ENCODE results near the gene SLC22A23.

SLC22A23 gene

GRCh38 chr6:3272911-3273547 lies 183.8 kb downstream of the SLC22A23 start:
- DNase-seq, result no peak

GRCh38 chr6:3271756-3272155 lies 185.1 kb downstream of the SLC22A23 start:
- DNase-seq, result no peak

- DNase-seq, result no peak
Observed at GRCh38 chr6:3270258-3270657, 186.6 kb downstream of the SLC22A23 start.

DNA sequence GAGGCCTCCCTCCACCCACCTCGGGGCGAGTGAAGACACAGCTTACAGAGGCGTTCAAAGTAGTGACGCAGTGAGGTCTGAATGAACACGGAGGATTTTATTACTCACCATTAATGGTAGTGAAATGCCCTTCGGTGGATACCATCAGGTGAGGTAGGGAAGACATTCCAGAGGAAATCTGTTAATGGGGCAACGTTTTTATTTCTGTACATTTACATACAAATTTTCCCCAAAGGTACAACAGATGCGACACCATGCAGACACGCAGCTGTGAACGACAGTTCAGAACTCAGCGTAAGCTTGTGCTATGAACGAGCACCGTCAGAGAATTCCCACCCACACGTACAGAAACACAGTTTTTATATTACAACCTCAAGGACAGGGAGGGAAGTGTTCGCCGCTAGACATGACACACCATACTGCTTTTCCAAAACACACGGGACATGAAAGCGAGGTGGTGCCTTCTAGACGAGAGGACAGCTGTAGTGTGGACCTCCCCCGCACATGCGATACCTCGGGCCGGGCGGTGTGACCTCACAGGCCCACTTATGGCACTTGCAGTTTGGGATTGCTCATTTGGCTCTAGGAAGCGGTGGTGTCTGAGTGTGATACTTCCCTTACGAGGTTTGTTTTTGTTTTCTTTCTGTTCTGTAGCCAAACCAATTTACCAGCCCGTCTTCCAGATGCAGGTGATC lies 187.4 kb downstream of the SLC22A23 start:
- DNase-seq, result peak in 2 of 51 donors; percentile 11 to 60

DNA sequence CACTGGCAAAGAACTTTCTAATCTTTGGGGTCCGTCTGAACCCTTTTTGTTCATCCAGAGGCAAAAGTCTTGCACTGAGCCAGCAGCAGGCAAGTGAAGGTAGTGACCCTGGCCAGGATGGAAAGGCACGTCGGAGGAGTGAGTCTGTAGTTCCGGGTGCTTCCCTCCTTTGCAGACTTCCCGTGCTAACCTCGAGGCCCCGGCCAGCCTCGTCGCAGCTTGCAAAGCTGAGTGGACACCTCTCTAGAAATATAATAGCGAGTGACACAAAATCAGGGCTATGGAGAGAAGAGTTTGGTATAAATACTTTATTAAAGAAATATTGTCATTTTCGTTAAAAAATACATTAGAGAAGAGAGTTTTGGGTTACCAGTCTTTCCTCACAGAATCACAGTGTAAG lies 188.2 kb downstream of the SLC22A23 start:
- DNase-seq, result no peak

- no peak for DNase-seq
Observed at GRCh38 chr6:3267162-3267561, 189.7 kb downstream of the SLC22A23 start.

- DNase-seq, result no peak
Observed at GRCh38 chr6:3266170-3266569, 190.7 kb downstream of the SLC22A23 start.

DNA sequence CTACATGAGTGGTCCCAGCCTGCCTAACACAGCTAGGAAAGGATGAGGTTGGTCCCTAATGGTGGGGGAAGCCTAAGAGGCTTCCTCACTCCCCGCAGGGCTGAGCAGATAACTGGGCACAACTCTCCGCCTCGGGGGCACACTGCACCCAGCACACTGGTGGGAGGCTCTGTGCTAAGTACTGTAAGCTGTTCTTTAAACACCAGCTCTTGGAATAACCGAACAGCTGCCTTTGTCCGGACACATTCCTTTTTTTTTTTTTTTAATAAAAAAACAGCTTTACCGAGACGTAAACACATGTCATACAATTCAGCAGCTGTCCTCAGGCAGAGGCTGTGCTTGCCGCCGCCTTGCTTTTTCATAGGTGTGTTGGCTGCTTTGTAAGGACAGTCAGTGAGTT lies 191.2 kb downstream of the SLC22A23 start:
- DNase-seq, result no peak

DNA sequence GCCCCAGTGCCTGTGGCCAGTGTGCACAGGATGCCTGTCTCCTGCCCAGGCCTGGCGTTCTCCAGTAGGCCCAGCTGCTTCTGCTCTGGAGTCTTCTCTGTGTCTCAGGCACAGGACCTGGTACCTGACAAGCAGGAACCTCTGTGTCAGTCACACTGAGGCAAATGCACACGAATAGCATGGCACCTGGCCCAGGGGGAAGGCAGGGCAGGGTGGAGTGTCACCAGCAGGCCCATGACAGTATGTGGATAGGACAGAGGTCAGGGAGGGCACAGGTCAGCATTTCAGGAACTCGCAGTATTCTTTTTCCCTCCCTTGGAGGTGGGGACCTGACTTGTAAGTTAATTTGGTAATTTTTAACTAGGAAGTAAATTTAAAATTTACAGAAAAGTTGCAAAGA lies 192.5 kb downstream of the SLC22A23 start:
- no peak for DNase-seq

DNA sequence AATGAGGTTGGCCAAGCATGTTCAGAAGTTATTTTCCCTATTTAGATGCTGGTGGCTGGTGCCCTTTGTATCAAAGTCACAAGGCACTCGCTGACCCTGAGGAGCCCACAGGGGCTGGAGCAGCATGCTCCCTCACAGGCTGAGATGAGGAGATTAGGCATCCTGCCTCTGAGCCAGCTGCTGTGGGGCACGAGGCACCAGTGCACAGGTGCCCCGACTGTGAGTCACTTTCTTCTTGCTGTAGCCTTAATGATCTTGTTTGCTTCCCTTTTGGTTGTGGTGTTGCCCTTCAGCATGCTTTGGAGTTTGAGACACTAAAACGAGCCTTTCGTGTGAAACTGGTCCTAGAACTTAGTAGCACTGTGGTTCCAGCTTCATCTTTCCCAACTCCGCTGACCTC lies 193.8 kb downstream of the SLC22A23 start:
- no peak for DNase-seq

DNA sequence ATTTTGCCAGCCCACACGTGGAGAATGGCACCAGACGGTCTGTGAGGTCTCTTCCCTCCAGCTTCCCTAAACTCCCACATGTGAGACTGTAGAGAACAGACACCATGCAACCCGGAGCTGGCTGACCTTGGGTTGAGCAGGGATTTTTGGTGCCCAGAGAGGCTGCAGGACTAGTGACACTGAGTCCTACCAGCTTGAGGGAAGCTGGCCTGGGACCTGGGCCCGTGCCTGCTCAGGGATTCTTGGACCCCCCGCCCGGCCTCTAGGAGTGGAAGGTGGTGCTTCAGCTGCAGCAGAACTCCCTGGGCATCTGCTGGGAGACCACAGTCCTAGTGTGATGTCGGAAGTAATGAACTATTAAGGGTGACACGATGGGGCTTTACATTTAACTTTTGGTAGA lies 194.9 kb downstream of the SLC22A23 start:
- DNase-seq, result no peak

- DNase-seq, result no peak
Observed at GRCh38 chr6:3261518-3261820, 195.4 kb downstream of the SLC22A23 start.

DNA sequence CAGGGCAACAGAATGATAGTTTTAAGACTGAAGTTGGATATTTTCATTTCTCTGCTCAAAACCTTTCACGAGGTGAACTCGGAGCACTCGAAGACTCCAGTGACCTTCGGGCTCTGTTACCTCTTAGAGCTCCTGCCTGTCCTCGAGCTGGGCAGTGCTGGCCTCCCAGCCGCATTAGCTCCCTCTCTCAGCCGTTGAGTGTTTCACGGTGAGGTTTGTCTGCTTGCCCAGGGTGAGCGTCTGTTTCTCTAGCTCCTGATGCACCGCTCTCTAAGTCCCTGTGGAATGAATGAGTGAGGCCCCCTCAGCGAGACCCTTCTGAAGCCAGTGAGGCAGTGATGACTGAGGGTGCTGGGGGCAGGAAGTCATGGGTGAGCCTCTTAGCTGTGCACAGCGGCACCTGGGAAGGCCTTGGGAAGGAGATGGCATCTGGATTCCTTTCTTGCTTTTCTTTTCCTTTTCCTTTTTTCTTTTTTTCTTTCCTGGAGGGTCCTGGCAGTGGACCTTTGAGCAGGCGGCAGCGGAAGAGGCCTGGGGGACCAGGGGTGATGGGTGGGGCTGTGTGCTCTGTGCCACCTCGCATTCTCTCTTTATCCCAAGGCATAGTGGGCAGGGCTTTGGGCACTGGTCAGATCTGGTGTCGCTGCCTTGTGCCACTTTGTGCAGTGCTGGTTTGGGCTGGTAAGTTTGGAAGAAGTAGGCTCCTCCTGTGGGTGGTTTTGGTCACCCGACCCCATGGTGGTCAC lies 195.9 kb downstream of the SLC22A23 start:
- DNase-seq, result no peak

DNA sequence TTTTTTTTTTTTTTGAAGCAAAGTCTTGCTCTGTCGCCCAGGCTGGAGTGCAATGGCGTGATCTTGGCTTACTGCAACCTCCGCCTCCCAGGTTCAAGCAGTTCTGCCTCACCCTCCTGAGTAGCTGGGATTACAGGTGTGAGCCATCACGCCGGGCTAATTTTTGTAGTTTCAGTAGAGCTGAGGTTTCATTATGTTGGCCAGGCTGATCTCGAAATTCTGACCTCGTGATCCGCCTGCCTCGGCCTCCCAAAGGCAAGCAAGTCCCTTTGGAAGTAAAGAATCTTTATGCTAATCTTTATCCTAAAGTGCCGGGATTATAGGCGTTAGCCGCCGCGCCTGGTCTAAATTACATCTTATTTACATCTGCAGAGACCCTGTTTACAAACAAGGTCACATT lies 196.6 kb downstream of the SLC22A23 start:
- no peak for DNase-seq

DNA sequence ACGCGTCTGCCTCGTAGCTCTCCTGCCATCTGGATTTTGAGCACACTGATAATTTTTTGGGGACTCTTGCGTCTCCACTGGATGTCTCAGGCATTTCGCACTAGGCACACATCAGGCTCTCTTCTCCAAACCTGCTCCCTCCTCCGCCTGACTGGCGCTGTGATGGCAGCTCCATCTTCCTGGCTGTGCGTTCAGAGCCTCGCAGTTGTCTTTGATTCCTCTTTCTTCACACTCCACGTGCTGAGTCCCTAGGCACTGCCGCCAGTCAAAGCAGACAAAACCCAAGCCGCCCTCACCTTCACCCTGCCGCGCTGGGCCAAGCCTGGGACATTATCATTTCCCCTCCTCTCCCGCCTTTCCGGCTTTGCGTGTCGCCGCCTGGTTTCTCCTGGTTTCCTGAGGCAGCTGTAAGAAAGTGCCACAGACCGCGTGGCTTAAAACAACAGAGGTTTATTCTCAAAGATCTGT lies 197.3 kb downstream of the SLC22A23 start:
- peak in 11 of 51 donors; percentile 29 to 68 (median 45) for DNase-seq

DNA sequence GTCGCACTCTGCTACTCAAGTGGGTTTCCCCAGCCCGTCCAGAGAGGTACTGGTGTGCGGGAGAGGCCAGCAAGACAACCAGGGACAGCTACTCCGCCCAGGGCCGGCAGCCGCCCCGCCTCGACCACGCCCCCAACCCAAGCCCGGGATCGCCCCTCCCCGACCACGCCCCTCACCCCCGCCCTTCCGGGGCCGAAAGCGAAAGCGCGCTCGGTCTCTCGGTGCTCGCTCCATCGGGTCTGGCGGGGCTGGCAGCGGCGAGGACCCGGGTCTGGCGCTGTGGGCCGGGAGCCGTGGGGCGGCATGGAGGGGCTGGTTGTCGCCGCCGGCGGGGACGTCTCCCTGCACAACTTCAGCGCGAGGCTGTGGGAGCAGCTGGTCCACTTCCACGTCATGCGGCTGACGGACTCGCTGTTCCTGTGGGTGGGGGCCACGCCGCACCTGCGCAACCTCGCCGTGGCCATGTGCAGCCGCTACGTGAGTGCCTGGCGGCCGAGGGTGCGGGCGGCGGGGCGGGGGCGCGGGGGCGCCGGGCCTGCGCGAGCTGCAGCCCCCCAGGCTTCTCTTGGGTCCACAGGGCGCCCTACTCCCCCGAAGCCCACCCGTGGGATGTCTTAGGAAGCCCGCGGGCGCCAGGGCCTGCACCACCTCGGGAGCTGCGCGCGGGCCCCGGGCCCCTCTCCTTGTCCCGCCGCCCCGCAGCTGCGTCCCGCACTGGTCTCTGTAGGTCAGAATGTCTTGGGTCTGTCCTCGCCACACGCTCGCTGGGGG lies 197.9 kb downstream of the SLC22A23 start, which contains the start of gene PSMG4:
Gene PSMG4 (plus strand): TSS at position 228 of the 771 bp plus-strand sequence. CDS start 76 bp downstream, at position 304.
- DNase-seq, result peak; percentile 46 to 95 (median 89)

GRCh38 chr6:3258201-3258600 lies 198.6 kb downstream of the SLC22A23 start:
- DNase-seq, result no peak

- no peak for DNase-seq
Observed at GRCh38 chr6:3253597-3253961, 203.3 kb downstream of the SLC22A23 start.

DNA sequence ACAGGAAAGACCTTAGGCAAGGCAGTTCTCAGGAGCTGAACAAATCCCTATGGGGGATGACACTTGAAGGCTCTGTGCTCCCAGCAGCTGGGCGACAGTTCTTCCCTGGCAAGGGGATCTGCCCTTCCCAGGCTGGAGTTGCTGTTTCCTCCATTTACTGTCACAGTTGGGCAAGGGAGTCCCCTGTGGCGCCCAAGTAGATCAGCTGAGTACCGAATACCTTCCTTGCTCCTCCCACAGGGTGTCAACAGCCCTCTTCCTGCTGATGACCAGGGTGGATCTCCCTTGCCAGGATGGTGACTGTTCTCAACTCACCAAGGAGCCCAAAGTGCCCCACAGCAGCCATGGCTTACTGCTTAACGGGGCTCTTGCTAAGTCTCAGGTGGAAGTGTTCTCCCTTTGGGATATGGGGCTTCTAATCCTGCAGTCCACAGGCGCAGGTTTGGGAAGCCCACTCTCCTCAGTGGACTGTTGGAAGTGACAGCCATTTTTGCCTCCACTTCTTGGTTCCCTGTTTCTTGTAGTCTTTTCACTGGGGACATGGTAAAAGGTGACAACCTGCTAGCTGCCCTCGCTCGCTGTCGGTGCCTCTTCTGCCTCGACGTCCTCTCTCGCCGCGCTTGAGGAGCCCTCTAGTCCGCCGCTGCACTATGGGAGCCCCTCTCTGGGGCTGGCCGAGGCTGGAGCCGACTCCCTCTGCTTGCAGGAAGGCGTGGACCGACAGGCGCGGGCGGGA lies 203.8 kb downstream of the SLC22A23 start:
- DNase-seq, result no peak

DNA sequence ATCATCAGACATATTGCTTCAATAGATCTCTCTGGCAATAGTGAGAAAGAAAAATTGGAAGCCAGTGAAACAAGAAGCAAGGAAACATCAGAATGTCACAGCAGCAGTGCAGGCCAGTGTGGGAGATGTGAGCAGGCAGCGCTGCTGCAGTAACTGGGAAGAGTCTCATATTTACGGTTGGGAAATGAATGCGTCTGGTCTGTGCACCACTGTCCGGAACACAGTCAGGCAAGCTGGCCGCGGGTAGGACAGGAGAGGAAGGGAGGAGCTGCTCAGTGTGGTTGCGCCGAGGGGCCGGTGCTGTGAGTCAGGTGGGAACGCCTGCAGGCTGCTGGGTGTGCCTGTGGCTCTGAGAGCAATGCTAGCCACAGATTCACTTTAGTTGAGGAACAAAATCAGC lies 204.5 kb downstream of the SLC22A23 start:
- no peak for DNase-seq

Measured in hypothalamus (tissue), 51 donors.